HepG2 (cell line): Measurements from ENCODE around the gene MLLT1. TPM values are rescaled to one million over a fixed set of nuclear protein-coding genes. Genes with fewer than 3 reads are reported as not detected.

Experiments used
- ATAC-seq: fragments of 200-7000 bp; cut with Tn5 transposase; 3 replicates; pipeline ENCODE4 v1.9.1; 2020; ENCODE audit warnings: mild to moderate bottlenecking, moderate library complexity
- BruUV-seq: library from RNA; stranded (reverse); fragments of 400-500 nt; replicated peaks from 2 replicates; lab custom pipeline; 2021; lab: Mats Ljungman, UMichigan
- CTCF ChIA-PET: fragments of 300-600 bp; formaldehyde crosslinking; extraction: SDS; loops from one replicate; lab custom pipeline; 2021; ENCODE audit warnings: low total read pairs, inconsistent platforms, low intra/inter-chr PET ratio; lab: Yijun Ruan, JAX
- POLR2A ChIA-PET: fragments of 350-600 bp; sonication (Branson Sonifier 250); formaldehyde crosslinking; loops from one replicate; lab custom pipeline; 2020; ENCODE audit warnings: antibody characterized with exemption, inconsistent platforms; lab: Yijun Ruan, JAX
- DNase-seq: peaks from one replicate; pipeline ENCODE4 v3.0.0-alpha.2; 2015; ENCODE audit warnings: low spot score
- FAIRE-seq: peaks from 3 replicates; lab custom pipeline; 2011; peaks lifted over from hg19 to GRCh38; lab: Jason Lieb, UNC
- H2AFZ ChIP-seq: one replicate; pipeline ENCODE4 v1.6.1; 2011; ENCODE audit warnings: low read length, inconsistent platforms
- H3K27ac ChIP-seq: fragments of 300-600 bp; 3 replicates; pipeline ENCODE4 v1.8.0; 2011; ENCODE audit warnings: mixed run types, mild to moderate bottlenecking, mixed read lengths, low read length, inconsistent platforms; ENCODE audit not compliant: insufficient read depth; ENCODE audit errors: extremely low read length
- H3K27me3 ChIP-seq, 2 experiments: fragments of 200-600 bp in 1 of 2; 2 replicates in 1 of 2; 3 replicates in 1 of 2; pipeline versions ENCODE4 v1.6.0 to v1.8.0; 2011; ENCODE audit warnings: low read length in 2 of 2, mild to moderate bottlenecking in 2 of 2, moderate library complexity in 2 of 2, inconsistent platforms in 1 of 2; ENCODE audit not compliant: insufficient read depth in 2 of 2, control insufficient read depth in 1 of 2
- H3K36me3 ChIP-seq, 2 experiments: fragments of 200-600 bp in 1 of 2; replicated peaks in 1 of 2; 2 replicates in 1 of 2; 3 replicates in 1 of 2; pipeline versions ENCODE4 v1.5.1 to v1.8.0; 2011; ENCODE audit warnings: low read length in 2 of 2, inconsistent platforms in 1 of 2; ENCODE audit not compliant: insufficient read depth in 2 of 2, control insufficient read depth in 1 of 2
- H3K4me1 ChIP-seq: 2 replicates; pipeline ENCODE4 v1.5.1; 2012; ENCODE audit warnings: low read length, inconsistent platforms; ENCODE audit not compliant: insufficient read depth
- H3K4me2 ChIP-seq: 2 replicates; pipeline ENCODE4 v1.6.0; 2011; ENCODE audit warnings: low read depth, low read length, inconsistent platforms
- H3K4me3 ChIP-seq, 3 experiments: fragments of 200-600 bp in 1 of 3; sonication (generic), shearing (Covaris generic) in 1 of 3; replicated peaks in 1 of 3; 2 replicates each; pipeline ENCODE4 v1.5.1; 2011 to 2016; ENCODE audit warnings: low read length in 3 of 3, inconsistent platforms in 2 of 3, low read depth in 2 of 3, mild to moderate bottlenecking in 2 of 3, control low read depth in 1 of 3, mixed read lengths in 1 of 3; ENCODE audit not compliant: insufficient read depth in 1 of 3
- H3K79me2 ChIP-seq: one replicate; pipeline ENCODE4 v1.6.1; 2011; ENCODE audit warnings: low read length, inconsistent platforms; ENCODE audit not compliant: insufficient read depth
- H3K9ac ChIP-seq: 2 replicates; pipeline ENCODE4 v1.6.0; 2011; ENCODE audit warnings: mild to moderate bottlenecking, low read depth, low read length, inconsistent platforms; ENCODE audit not compliant: insufficient read depth
- H3K9me3 ChIP-seq: 2 replicates; pipeline ENCODE4 v1.5.1; 2012; ENCODE audit warnings: mild to moderate bottlenecking, low read length
- H4K20me1 ChIP-seq: 2 replicates; pipeline ENCODE4 v1.6.0; 2011; ENCODE audit warnings: inconsistent platforms, mild to moderate bottlenecking, low read length, moderate library complexity; ENCODE audit not compliant: insufficient read depth
- BCLAF1 ChIP-seq: fragments of 450-650 bp; IDR thresholded peaks from 2 replicates; pipeline ENCODE4 v1.6.1; 2017; ENCODE audit warnings: mild to moderate bottlenecking
- FUBP1 ChIP-seq: sonication (generic); formaldehyde crosslinking; IDR thresholded peaks from 2 replicates; pipeline ENCODE4 v1.5.1; 2020; ENCODE audit warnings: missing genetic modification reagents, mild to moderate bottlenecking, borderline replicate concordance
- GMEB2 ChIP-seq: IDR thresholded peaks from 2 replicates; pipeline ENCODE4 v1.6.1; 2016; ENCODE audit warnings: missing biosample characterization, missing genetic modification reagents, low read depth
- HMG20A ChIP-seq: IDR thresholded peaks from 2 replicates; pipeline ENCODE4 v1.6.1; 2016; ENCODE audit warnings: borderline replicate concordance
- JARID2 ChIP-seq: sonication (generic); formaldehyde crosslinking; IDR thresholded peaks from 2 replicates; pipeline ENCODE4 v1.8.1; 2023; ENCODE audit warnings: missing genetic modification reagents, inconsistent platforms; ENCODE audit not compliant: insufficient replicate concordance
- MEIS2 ChIP-seq: sonication (generic); formaldehyde crosslinking; IDR thresholded peaks from 2 replicates; pipeline ENCODE4 v1.9.0; 2021; ENCODE audit warnings: mild to moderate bottlenecking, missing genetic modification reagents
- NKX3-1 ChIP-seq: sonication (generic); formaldehyde crosslinking; IDR thresholded peaks from 2 replicates; pipeline ENCODE4 v1.5.0; 2020; ENCODE audit warnings: missing genetic modification reagents
- NPAS2 ChIP-seq: sonication (generic); formaldehyde crosslinking; IDR thresholded peaks from 2 replicates; pipeline ENCODE4 v1.8.0; 2022; ENCODE audit warnings: mild to moderate bottlenecking, missing genetic modification reagents, borderline replicate concordance
- NR2F6 ChIP-seq, 2 experiments: IDR thresholded peaks; 2 replicates each; pipeline ENCODE4 v1.6.1; 2016; ENCODE audit warnings: antibody characterized with exemption in 1 of 2, mild to moderate bottlenecking in 1 of 2
- SYNCRIP ChIP-seq: fragments of 200-400 bp; formaldehyde crosslinking; IDR thresholded peaks from 2 replicates; pipeline ENCODE4 v1.6.1; 2018; ENCODE audit warnings: mild to moderate bottlenecking, low read depth, low read length; ENCODE audit not compliant: insufficient read depth
- ZBTB46 ChIP-seq: sonication (generic); formaldehyde crosslinking; IDR thresholded peaks from 2 replicates; pipeline ENCODE4 v1.4.0; 2020; ENCODE audit warnings: mild to moderate bottlenecking, missing genetic modification reagents, borderline replicate concordance
- ZFP36 ChIP-seq: fragments of 150-350 bp; IDR thresholded peaks from 2 replicates; pipeline ENCODE4 v1.6.1; 2018; ENCODE audit warnings: borderline replicate concordance, low read length, low read depth; ENCODE audit not compliant: partially characterized antibody
- ZFP36L2 ChIP-seq: sonication (generic); formaldehyde crosslinking; IDR thresholded peaks from 2 replicates; pipeline ENCODE4 v1.4.0; 2020; ENCODE audit warnings: missing genetic modification reagents
- ZNF101 ChIP-seq: sonication (generic); formaldehyde crosslinking; IDR thresholded peaks from 2 replicates; pipeline ENCODE4 v1.4.0; 2020; ENCODE audit warnings: mild to moderate bottlenecking, low read depth, missing genetic modification reagents, borderline replicate concordance
- ZNF124 ChIP-seq: sonication (generic); formaldehyde crosslinking; IDR thresholded peaks from 2 replicates; pipeline ENCODE4 v1.4.0; 2020; ENCODE audit warnings: missing genetic modification reagents
- ZNF317 ChIP-seq: sonication (generic); formaldehyde crosslinking; IDR thresholded peaks from 2 replicates; pipeline ENCODE4 v1.5.0; 2020; ENCODE audit warnings: mild to moderate bottlenecking, missing genetic modification reagents
- ZNF34 ChIP-seq: sonication (generic); formaldehyde crosslinking; IDR thresholded peaks from 2 replicates; pipeline ENCODE4 v1.4.0; 2020; ENCODE audit warnings: mild to moderate bottlenecking, missing genetic modification reagents, borderline replicate concordance
- ZNF616 ChIP-seq: sonication (generic); formaldehyde crosslinking; IDR thresholded peaks from 2 replicates; pipeline ENCODE4 v1.5.0; 2020; ENCODE audit warnings: low read depth, mild to moderate bottlenecking, missing genetic modification reagents
- WGBS: methylation state at CpG from one replicate; pipeline ENCODE4 v1.1.6; 2017; ENCODE audit warnings: low lambda C conversion rate; 5-methylcytosine and 5-hydroxymethylcytosine counted together
- in situ Hi-C: cut with HindIII; loops from 2 replicates; pipeline ENCODE4 v1.10.0; 2017; ENCODE audit warnings: low pct_unique_long_range_greater_than_20kb; ENCODE audit not compliant: extremely low pct_ligation_motif_present
- intact Hi-C: fragments of 100-400 bp; cut with micrococcal nuclease; formaldehyde crosslinking; loops from one replicate; pipeline ENCODE4 v1.10.0; 2022; ENCODE audit not compliant: unreplicated experiment
- polyA plus RNA-seq, 8 experiments: library from polyadenylated mRNA; depleted of rRNA in 3 of 8; stranded (reverse) in 7 of 8; unstranded in 1 of 8; fragments of >200 nt; fragmentation: Illumina TruSeq in 4 of 8; extraction: Trizol in 4 of 8; gene quantifications; 2 replicates each; pipeline versions ENCODE4 v1.2.1 to v1.2.3, GENCODE V29; 2011 to 2016; ENCODE audit warnings: low read depth in 4 of 8, missing spikeins in 1 of 8, mixed read lengths in 1 of 8; ENCODE audit not compliant: insufficient read depth in 1 of 8
- total RNA-seq, 5 experiments: library from RNA; depleted of rRNA; stranded (reverse); fragments of >200 nt; fragmentation: Illumina TruSeq; extraction: Trizol; gene quantifications; 2 replicates each; pipeline ENCODE4 v1.2.3, GENCODE V29; 2016; ENCODE audit warnings: low read depth in 1 of 5

MLLT1 gene
- total and polyA plus RNA-seq, 2 of the 13 experiments (the other 11 are each of a cell fraction or from before 2014, with no cell fraction given), result 11.7 to 12.2 TPM

- Histone ChIP-seq H3K27me3 (no peaks in the 10 kb centered on the region), H3K4me3 (no peak overlapping the region), H3K9me3 (no peaks in the 10 kb centered on the region), H3K36me3 (peaks cover 23 to 47% of the 10 kb centered on the region in 2 experiments), H2AFZ (no peak overlapping the region), H4K20me1 (no peaks in the 10 kb centered on the region), H3K4me1 (no peaks in the 10 kb centered on the region), H3K4me2 (no peak overlapping the region), H3K79me2 (no peaks in the 10 kb centered on the region), H3K9ac (no peak overlapping the region), H3K27ac (no peak overlapping the region)
- POLR2A ChIA-PET, result no interaction called here
- ATAC-seq (no peak), DNase-seq (no peak), FAIRE-seq (no peak)
- CTCF ChIA-PET, result no interaction called here
- in situ Hi-C loops (no loop called here), intact Hi-C loops (no loop called here)
- WGBS, result 98% methylated on average over 13 of the region's 18 CpGs
- BruUV-seq, result no TSS peak
- TF ChIP-seq ZNF124 (CRISPR knock-in tag) (no peak), FUBP1 (CRISPR knock-in tag) (no peak), NKX3-1 (CRISPR knock-in tag) (no peak), HMG20A (CRISPR knock-in tag) (no peak), SYNCRIP (no peak), NR2F6 (IDR thresholded peaks at IDR 0.05) (no peak), NR2F6 (CRISPR knock-in tag; IDR thresholded peaks at IDR 0.05) (no peak), GMEB2 (CRISPR knock-in tag) (no peak), ZFP36 (no peak), MEIS2 (CRISPR knock-in tag) (no peak), JARID2 (no peak), ZNF34 (no peak), ZNF616 (CRISPR knock-in tag) (no peak), BCLAF1 (no peak), ZNF101 (CRISPR knock-in tag) (no peak), NPAS2 (CRISPR knock-in tag) (no peak), ZBTB46 (CRISPR knock-in tag) (no peak), ZNF317 (CRISPR knock-in tag) (no peak), ZFP36L2 (no peak)
Measured at GRCh38 chr19:6222884-6223283, 56.9 kb downstream of the MLLT1 start.
